Endodermal cell (in vitro differentiated cells): Measurements from ENCODE around the gene BTG2. TPM values are rescaled to one million over a fixed set of nuclear protein-coding genes. Genes with fewer than 3 reads are reported as not detected.

Experiments used
- DNase-seq: peaks from one replicate; pipeline ENCODE4 v3.0.0-alpha.2; 2017
- H3K27ac ChIP-seq: 2 replicates; pipeline ENCODE4 v1.5.1; 2013; ENCODE audit warnings: mild to moderate bottlenecking, low read depth, low read length, moderate library complexity
- H3K27me3 ChIP-seq: 2 replicates; pipeline ENCODE4 v1.6.1; 2013; ENCODE audit warnings: mild to moderate bottlenecking, low read length, moderate library complexity; ENCODE audit not compliant: insufficient read depth, control insufficient read depth, poor library complexity, severe bottlenecking
- H3K36me3 ChIP-seq: 2 replicates; pipeline ENCODE4 v1.7.0; 2013; ENCODE audit warnings: mild to moderate bottlenecking, low read length, moderate library complexity; ENCODE audit not compliant: control insufficient read depth, insufficient read depth
- H3K4me1 ChIP-seq: one replicate; pipeline ENCODE4 v1.7.0; 2013; ENCODE audit warnings: low read length; ENCODE audit not compliant: control insufficient read depth, insufficient read depth
- H3K4me3 ChIP-seq: 2 replicates; pipeline ENCODE4 v1.5.1; 2013; ENCODE audit warnings: mild to moderate bottlenecking, low read length, moderate library complexity
- H3K9ac ChIP-seq: 2 replicates; pipeline ENCODE4 v1.6.1; 2013; ENCODE audit warnings: mild to moderate bottlenecking, low read length, moderate library complexity; ENCODE audit not compliant: poor library complexity, severe bottlenecking; ENCODE audit errors: extremely low read depth
- H3K9me3 ChIP-seq: 2 replicates; pipeline ENCODE4 v1.6.1; 2013; ENCODE audit warnings: mild to moderate bottlenecking, low read length, moderate library complexity; ENCODE audit not compliant: control insufficient read depth
- H3K27ac Mint-ChIP-seq: 2 replicates; pipeline ENCODE4 v1.8.0; 2020; ENCODE audit warnings: mixed read lengths
- H3K27me3 Mint-ChIP-seq: 2 replicates; pipeline ENCODE4 v1.8.0; 2021; ENCODE audit warnings: mild to moderate bottlenecking, mixed read lengths; ENCODE audit not compliant: insufficient read depth
- H3K36me3 Mint-ChIP-seq: 2 replicates; pipeline ENCODE4 v1.8.0; 2020; ENCODE audit warnings: low read depth, mixed read lengths
- H3K4me1 Mint-ChIP-seq: 2 replicates; pipeline ENCODE4 v1.8.0; 2020; ENCODE audit warnings: mixed read lengths
- H3K4me3 Mint-ChIP-seq: 2 replicates; pipeline ENCODE4 v1.8.0; 2020; ENCODE audit warnings: mild to moderate bottlenecking, moderate library complexity, mixed read lengths
- H3K9me3 Mint-ChIP-seq: 2 replicates; pipeline ENCODE4 v1.8.0; 2020; ENCODE audit warnings: mild to moderate bottlenecking, mixed read lengths
- CTCF ChIP-seq: fragments of 200-600 bp; sonication (generic); conservative IDR thresholded peaks from 2 replicates; pipeline ENCODE4 v1.5.0; 2021; ENCODE audit warnings: antibody characterized with exemption, mild to moderate bottlenecking
- WGBS, 2 experiments: methylation state at CpG; one replicate each; pipeline versions ENCODE4 v1.1.5 to v1.1.7; 2013; ENCODE audit warnings: missing lambda C conversion rate in 2 of 2, mixed read lengths in 1 of 2; ENCODE audit not compliant: insufficient coverage in 1 of 2, insufficient read length in 1 of 2; 5-methylcytosine and 5-hydroxymethylcytosine counted together
- total RNA-seq, 2 donors: library from RNA; stranded (reverse); fragmentation: NEBNext Ultra II Directional in 1 of 2; extraction: Animal tissue kit (Norgen Biotek cat#: 25700) in 1 of 2; gene quantifications; 2 replicates in 1 of 2; 3 replicates in 1 of 2; pipeline ENCODE4 v1.2.1, GENCODE V29; 2021

BTG2 gene
- total RNA-seq, 2 donors from 2014 or later, result 49.8 to 54.6 TPM

DNA sequence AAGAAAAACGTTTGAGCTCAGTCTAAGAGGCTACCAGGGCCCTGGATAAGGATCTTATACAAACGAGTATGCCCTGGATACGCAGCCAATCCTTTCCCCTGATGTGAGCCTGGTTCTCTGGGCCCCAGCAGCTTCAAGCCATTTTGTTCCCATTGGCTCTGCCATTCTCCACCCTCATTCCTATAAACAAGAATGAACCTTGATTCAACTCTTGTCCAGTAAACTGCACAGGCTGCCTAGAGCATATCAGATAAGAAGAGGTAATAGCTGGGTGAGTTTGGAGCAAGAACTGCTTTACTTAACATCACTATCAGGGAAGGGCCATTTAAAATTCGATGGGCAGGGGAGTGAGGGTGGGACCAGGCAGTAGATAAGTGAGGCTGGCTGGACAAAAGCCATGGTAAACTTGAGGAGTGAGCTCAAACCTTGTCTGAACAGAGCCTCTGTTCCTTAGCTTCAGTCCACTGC lies 11.3 kb downstream of the BTG2 start:
- H3K27ac Mint-ChIP-seq, result no peak overlapping the region
- peaks cover 16% of the 10 kb centered on the region for H3K4me1 ChIP-seq
- peaks cover 5% of the 10 kb centered on the region for H3K36me3 Mint-ChIP-seq
- H3K27me3 ChIP-seq, result no peaks in the 10 kb centered on the region
- peaks cover 47% of the 10 kb centered on the region for H3K27me3 Mint-ChIP-seq
- no peaks in the 10 kb centered on the region for H3K9me3 Mint-ChIP-seq
- H3K4me3 Mint-ChIP-seq, result no peak overlapping the region
- H3K4me3 ChIP-seq, result no peak overlapping the region
- no peak for DNase-seq
- no peaks in the 10 kb centered on the region for H3K9me3 ChIP-seq
- WGBS, 2 experiments, result 49 to 67% methylated on average over 2 to 4 of the region's 4 CpGs
- no peaks in the 10 kb centered on the region for H3K36me3 ChIP-seq
- peaks cover 41% of the 10 kb centered on the region for H3K4me1 Mint-ChIP-seq
- no peak overlapping the region for H3K9ac ChIP-seq
- H3K27ac ChIP-seq, result no peak overlapping the region
- no peak for TF ChIP-seq CTCF

DNA sequence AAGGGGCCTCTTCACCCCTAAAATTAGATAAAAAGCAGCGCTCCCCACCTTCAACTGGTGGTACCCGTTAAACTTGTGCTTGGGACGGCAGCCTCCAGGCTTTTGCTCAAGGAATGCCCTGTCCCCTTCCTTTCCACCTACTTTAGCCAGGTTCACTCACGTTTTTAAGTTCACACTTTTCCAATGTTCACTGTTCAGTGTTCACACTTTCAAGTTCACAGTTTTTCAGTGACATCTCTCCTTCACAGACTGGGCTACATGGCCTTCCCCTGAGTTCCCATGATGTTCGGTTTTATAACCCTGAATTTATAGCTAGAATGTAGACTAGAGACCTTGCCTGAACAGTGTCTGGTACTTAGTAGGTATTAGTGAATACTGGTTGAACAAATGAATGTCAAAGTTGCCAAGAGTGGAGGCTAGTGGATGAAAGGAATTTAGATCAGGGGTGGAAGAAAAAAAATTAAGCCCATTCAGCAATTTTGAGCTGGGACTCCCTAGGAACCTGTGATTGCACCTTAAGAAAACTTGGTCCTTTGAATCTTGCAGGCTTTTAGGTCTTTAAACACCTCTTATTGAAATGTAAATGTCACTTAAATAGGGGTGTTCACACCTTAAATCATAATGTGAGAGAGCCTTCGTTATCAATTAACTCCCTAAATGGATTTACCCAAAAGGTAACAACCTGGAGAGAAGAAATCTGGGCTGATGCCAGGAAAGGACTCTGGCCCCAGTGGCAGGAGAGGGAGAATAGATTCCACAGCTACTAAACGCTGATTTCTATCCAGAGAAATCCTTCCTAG lies 12.3 kb downstream of the BTG2 start:
- H3K4me1 Mint-ChIP-seq, result peaks cover 41% of the 10 kb centered on the region
- DNase-seq, result no peak
- no peaks in the 10 kb centered on the region for H3K9me3 Mint-ChIP-seq
- Histone ChIP-seq H3K9ac (no peak overlapping the region), H3K27me3 (no peaks in the 10 kb centered on the region), H3K4me3 (no peak overlapping the region), H3K9me3 (no peaks in the 10 kb centered on the region), H3K27ac (no peak overlapping the region), H3K36me3 (no peaks in the 10 kb centered on the region), H3K4me1 (peaks cover 19% of the 10 kb centered on the region)
- H3K27ac Mint-ChIP-seq, result no peak overlapping the region
- peaks cover 5% of the 10 kb centered on the region for H3K36me3 Mint-ChIP-seq
- H3K4me3 Mint-ChIP-seq, result no peak overlapping the region
- H3K27me3 Mint-ChIP-seq, result peaks cover 46% of the 10 kb centered on the region
- WGBS, 2 experiments, result 55 to 86% methylated on average over 5 to 7 of the region's 7 CpGs
- no peak for TF ChIP-seq CTCF

GRCh38 chr1:203318229-203318517 lies 12.9 kb downstream of the BTG2 start:
- peaks cover 46% of the 10 kb centered on the region for H3K4me1 Mint-ChIP-seq
- no peak for TF ChIP-seq CTCF
- H3K27ac Mint-ChIP-seq, result no peak overlapping the region
- Histone ChIP-seq H3K27ac (no peak overlapping the region), H3K9me3 (no peaks in the 10 kb centered on the region), H3K4me1 (peaks cover 19% of the 10 kb centered on the region), H3K4me3 (no peak overlapping the region), H3K27me3 (no peaks in the 10 kb centered on the region), H3K9ac (no peak overlapping the region), H3K36me3 (no peaks in the 10 kb centered on the region)
- H3K4me3 Mint-ChIP-seq, result no peak overlapping the region
- no peaks in the 10 kb centered on the region for H3K9me3 Mint-ChIP-seq
- DNase-seq, result no peak
- 88 to 100% methylated on average over 1 of the region's 1 CpG for WGBS, 2 experiments
- peaks cover 48% of the 10 kb centered on the region for H3K27me3 Mint-ChIP-seq
- H3K36me3 Mint-ChIP-seq, result peaks cover 5% of the 10 kb centered on the region
